HuH-7.5 (cell line): ENCODE data around the gene DRD4.
"Not testable (repeated sequence)": the region's sequence is repeated elsewhere in the genome, so short reads cannot be mapped to it uniquely, and the experiment has no call there.

Experiments
- DNase-seq: peaks from one replicate; pipeline ENCODE4 v3.0.0; 2011; ENCODE audit warnings: low spot score

The DRD4 gene

DNA sequence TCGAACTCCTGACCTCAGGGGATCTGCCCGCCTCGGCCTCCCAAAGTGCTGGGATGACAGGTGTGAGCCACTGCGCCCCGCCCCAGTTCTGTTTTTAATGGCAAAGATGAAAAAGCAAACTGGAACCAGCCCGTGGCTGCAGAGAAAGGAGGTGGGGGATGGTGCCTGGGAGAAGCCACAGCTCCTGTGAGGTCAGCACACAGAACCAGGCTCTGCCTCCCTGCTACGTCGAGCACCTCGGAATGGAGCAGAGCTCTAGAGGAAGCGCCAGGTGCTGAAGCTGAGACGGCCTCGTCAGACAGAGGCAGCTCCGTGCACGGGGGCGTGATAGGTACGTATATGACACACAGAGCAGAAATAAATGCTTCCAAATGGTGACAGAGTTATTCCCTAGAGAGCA is 8.5 kb downstream of the DRD4 start:
- DNase-seq, result no peak

DNA sequence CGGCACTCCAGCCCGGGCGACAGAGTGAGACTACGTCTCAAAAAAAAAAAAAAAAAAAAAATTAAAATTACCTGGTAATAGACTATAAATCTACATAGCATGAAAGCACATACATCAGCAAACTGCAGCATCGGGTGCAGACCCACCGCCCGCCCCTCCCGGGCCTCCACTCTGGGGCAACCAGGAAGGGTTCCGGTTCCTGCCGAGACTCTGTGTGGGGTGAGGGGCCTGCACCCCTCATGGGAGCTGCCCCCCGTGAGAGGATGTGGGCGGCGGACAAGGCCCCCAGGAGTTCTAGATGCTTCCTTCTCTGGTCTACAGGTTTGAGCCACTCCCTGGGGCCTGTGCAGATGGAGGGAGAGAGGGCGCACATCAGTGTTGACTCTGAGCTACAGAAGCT is 9.1 kb downstream of the DRD4 start:
- no peak for DNase-seq

DNA sequence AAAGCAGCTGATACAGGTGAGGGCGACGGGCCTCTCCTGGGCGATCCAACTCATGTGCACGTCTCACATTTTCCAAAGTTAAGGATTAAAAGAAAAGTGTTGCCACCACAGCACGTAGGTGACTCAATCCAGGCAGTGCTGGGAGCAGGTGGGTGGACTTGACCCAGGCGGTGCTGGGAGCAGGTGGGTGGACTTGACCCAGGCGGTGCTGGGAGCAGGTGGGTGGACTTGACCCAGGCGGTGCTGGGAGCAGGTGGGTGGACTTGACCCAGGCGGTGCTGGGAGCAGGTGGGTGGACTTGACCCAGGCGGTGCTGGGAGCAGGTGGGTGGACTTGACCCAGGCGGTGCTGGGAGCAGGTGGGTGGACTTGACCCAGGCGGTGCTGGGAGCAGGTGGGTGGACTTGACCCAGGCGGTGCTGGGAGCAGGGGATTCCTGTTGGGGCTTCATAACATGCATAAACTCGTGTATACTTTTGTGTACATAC is 10.6 kb downstream of the DRD4 start:
- not testable (repeated sequence) for DNase-seq

DNA sequence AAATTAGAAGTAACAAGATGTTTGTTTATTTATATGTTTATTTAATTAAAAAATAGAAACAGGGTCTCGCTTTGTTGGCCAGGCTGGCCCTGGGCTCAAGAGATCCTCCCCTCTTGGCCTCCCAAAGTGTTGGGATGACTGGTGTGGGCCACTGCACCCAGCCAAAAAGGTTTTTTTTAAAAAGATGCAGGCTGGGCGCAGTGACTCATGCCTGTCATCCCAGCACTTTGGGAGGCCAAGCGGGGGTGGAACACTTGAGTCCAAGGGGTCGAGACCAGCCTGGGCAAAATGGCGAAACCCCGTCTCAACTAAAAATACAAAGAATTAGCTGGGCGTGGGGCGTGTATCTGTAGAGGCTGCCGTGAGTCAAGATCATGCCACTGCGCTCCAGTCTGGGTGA is 13.4 kb downstream of the DRD4 start:
- no peak for DNase-seq

DNA sequence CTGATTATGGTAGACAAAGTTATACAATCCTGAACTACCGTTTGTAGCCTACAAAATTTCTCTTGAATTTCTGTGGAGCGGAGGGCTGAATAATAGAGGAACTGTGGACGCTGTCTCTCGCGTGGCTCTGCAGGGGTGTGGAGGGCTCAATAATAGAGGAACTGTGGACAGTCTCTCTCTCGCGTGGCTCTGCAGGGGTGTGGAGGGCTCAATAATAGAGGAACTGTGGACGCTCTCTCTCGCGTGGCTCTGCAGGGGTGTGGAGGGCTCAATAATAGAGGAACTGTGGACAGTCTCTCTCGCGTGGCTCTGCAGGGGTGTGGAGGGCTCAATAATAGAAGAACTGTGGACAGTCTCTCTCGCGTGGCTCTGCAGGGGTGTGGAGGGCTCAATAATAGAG is 16.1 kb downstream of the DRD4 start:
- not testable (repeated sequence) for DNase-seq

DNA sequence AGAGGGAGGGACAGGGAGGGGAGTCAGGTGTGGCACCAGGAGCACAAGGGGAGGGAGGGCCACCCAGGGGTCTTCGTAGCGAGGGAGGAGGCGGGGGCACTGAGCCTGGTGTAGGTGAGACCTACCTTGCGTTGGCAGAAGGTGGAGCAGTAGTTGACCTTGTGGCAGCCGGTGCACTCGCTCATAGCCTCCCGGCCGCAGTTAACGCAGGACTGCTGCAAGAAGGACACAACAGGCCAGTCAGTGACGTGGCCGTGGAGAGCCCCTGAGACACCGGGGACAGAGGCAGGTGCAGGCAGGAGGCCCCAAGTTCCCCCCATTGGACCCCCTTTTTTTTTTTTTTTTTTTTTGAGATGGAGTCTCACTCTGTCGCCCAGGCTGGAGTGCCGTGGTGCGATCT is 16.8 kb downstream of the DRD4 start:
- no peak for DNase-seq

DNA sequence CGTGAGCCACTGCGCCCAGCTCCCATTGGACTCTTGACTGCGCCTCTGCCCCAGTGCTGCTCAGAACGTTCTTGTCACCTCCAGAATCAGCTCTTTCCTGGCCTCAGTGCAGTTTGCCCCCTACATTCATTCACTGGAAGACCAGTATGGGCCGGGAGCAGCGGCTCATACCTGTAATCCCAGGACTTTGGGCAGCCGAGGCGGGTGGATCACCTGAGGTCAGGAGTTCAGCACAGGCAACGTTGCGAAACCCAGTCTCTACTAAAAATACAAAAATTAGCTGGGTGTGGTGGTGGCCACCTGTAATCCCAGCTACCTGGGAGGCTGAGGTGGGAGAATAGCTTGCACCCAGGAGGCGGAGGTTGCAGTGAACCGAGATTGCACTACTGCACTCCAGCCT is 17.4 kb downstream of the DRD4 start:
- DNase-seq, result not testable (repeated sequence)

DNA sequence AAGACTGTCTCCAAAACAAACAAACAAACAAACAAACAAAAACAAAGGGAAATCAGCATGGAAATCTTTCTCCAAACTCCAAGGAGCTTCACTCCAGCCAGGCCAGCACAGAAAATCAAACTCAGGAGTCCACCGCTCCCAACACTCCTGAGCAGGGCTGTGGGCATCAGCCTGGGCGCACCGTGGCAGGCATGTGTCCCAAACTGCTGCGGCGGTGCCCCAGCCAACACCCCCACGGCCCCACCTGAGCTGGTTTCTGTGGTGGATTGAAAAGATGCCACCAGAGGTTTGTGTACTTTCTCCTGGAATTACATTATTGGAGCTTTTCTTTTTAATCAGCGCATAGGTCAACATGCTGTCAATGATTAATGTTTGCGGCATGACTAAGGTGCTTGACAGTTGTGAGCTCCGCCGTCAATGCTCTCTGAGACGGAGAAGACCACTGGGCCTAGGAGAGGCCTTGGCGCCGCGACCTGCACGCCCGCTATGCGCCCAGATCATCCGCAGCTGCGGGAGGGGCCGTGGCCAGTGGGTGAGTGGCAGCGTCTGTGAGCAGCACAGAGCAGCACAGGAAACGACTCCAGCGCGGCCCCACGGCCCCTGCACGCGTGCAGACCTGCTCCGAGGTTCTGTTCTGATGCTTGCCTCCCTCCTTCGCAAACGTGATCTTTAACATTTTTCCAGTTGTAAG is 18.1 kb downstream of the DRD4 start:
- no peak for DNase-seq

DNA sequence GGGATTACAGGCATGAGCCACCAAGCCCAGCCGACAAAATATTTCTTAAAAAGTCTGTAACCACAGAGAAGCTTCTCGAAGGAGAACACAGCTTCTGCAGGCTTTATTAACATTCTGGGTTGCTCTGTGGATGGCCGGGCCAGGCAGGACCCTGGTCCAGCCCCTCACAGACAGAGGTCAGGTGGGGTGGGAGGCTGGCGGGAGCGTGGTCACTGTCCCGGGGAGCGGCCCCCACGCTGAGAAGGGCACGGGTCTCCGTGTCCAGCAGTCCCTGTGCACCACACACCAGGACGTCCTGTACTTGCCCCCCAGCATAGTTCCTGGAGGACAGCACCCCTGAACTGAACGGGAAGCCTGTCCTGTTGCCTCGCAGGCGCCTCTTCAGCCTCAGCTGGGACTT is 19.4 kb downstream of the DRD4 start:
- DNase-seq, result no peak

DNA sequence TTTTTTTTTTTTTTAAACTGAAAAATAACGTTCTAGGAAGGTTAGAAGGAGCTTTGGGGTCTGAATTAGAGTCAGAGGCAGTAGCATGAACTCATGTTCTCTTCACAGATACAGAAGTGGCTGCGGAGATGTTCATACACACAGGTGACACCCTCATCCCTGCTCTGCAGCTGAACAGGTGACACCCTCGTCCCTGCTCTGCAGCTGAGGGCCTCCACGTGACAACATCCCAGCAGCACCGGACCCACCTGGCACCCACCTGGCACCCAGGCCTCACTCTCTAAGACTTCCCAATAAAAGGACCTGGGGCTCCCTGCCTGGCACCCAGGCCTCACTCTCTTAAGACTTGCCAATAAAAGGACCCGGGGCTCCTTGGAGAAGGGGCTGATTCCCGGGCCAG is 19.8 kb downstream of the DRD4 start:
- DNase-seq, result no peak

DNA sequence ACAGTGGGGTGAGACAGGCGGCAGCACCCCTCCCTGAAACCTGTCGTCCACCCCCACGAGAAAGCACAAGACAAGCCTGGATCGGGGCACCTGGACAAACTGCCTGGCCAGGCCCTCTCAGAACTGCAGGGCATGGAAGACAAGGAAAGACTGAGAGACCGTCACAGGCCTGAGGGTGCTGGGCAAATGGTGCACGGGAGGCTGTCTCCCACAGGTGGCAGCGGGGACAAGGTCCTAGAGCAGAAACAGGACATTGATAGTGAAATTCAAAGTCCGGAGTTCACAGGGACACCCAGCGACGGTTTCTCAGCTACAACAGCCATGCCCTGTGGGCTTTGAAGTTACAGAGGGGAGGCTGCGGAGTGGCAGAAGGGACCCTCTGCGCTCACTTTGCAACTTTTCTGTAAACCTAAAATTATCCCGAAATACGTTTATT is 20.6 kb downstream of the DRD4 start:
- DNase-seq, result no peak

DNA sequence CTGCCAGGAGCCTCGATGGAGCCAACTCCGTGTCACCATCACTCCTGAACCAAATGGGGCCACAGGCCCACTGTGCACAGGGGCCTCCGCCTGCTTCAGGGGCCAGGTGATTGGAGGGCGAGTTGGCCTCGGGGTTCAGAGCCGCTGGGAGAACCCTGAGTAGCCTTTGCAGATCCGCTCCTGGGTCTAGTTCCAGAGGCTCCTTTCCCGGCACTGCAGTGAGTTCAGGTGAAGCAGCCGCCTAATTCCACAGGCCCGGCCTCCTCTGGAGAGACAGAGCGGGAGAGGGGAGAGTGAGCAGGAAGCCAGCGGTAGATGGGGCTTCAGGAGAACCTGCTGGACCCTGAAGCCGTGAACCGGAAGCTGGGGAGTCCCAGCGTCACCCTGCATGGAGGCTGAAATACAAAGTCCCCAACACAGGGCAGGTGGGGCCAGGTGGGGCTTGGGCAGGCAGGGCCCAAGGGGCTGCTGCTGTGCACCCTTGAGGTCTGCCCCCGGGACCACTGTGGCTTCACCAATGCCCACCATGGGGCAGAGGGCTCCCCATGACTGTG is 22.5 kb downstream of the DRD4 start:
- DNase-seq, result no peak

DNA sequence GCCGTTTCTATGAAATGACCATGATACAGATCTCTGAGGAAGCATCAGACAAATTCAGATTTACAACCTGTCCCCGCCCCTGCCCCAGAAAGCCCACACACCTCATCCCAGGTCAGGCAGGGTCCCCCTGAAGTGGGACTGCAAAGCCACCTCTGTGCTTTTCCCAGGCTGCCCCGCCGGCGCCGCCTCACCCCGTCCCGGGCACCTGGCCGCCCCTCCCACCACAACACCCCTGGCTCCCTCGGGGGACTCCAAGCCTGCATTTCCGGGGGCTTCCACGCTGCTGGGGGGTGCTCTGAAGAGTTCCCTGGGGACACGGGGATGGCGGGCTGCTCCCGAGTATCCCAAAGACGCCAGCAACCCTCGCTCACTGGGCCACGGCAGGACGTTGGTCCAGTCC is 23.2 kb downstream of the DRD4 start:
- DNase-seq, result no peak

DNA sequence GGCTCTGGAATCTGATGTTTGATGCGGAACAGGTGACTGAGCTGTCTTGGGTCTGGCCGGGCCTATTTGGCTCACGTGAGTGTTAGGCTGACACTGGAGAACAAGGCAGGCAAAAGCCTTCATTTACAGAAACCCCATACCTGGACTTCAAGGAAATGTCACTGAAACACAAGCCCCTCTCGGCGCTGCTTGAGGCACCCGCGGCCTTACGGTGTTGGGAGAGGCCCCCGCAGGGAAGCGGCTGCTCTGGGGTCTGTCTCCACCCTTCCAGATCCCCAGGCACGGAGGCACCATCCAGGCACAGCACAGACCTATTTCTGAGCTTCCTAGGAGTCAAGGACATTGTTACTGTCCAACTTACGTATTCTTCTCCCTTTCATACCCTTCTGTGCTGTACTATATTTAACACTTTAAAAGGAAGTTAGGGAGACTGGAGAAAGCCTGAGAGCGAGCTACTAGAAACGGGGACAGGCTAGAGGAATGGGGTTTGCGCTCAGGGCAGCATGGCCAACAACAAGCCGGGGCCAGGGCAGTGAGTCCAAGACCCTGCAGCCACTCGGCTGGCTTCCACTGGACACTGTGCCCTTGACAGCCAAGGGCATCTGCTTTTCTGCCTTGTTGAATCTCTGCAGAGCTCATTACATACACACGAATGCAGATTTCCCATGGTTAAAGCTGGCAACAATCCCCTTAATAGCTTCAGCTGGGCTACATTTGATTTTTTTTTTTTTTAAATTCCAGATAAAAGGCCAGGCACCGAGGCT is 23.8 kb downstream of the DRD4 start:
- DNase-seq, result no peak

DNA sequence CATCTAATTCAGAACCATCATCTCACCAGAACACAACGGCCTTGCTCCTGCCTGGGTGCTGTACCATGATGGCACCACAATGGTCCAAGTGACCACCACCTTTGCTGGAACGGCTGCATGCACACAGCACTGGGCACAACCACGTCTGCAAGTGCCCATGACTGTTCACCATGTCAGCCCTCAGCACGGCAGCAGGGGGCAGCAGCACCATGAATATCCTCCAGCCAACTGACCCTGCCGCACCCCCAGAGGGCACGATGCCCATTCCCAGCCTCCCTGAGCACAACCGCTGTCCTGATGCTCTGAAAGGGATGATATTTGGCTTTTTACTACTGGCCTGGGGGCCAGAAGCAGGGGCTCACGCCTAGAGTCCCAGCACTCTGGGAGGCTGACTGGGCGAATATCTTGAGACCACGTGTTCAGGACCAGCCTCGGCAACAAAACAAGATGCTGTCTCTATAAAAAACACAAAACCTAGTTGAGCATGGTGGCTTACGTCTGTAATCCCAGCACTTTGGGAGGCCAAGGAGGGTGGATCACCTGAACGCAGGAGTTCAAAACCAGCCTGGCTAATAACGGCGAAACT is 25.7 kb downstream of the DRD4 start:
- DNase-seq, result peak; percentile 88

DNA sequence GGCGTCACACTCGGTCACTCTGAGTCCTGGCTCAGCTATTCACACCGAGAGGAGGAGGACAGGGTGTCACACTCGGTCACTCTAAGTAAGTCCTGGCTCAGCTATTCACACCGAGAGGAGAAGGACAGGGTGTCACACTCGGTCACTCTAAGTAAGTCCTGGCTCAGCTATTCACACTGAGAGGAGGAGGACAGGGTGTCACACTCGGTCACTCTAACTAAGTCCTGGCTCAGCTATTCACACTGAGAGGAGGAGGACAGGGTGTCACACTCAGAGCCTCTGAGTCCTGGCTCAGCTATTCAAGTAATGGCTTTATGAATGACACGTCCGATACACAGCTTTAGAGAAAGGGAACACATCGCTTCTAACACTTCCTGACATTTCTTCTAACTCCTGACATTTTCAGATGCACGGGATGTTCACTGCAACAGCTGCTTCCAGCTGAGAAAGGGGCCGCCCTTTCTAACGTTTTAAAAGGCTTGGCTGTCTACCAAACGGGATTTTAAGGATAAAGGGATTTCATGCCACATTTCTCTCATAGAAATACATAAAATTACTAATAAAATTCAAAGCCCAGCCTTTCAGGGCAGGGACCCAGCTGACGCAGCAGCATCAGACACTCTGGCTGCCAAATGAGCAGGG is 28.1 kb downstream of the DRD4 start:
- no peak for DNase-seq

DNA sequence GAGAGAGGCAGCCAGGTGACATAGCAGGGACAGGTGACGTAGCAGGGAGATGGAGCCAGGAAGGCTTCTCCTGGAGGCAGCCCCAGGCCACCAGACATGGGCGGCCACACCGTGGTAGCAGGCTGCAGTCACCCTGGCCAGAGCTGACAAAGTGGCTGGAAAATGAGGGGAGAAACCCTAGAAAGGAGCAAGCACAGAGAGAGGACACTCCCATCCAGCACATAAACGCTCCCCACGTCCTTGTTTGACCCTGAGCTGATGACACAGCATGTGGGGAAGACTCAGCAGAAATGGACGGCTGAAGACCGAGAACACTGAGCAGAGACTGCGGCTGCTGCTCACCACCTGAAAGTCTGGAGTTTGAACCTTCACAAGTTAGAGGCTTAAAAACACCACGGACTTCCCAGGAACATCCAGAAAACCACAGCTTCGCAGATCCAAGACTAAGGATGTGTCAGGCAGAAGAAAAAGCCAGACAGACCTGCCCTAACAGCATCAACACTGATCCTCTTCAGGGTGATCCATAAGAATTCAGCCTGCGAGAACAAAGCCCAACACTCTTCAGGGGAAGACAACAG is 28.7 kb downstream of the DRD4 start:
- DNase-seq, result no peak

DNA sequence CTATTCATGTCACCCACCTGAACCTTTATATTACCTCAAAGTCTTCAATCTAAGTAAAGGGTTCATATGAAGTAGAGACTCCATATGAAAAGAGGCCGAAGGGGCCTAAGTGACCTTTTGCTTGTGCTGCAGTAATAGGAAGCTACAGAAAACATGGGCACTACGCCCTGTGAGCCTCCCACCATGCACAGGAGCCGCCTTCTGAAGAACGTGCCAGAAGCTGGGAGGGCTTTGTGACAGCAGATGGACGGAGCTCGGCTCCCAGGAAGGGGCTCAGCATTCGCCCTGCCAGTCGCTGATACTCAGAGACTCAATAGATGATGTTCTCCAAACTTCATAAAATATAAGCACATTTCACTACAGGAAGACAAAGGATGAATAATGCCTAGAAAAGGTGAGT is 36.8 kb downstream of the DRD4 start:
- DNase-seq, result no peak

DNA sequence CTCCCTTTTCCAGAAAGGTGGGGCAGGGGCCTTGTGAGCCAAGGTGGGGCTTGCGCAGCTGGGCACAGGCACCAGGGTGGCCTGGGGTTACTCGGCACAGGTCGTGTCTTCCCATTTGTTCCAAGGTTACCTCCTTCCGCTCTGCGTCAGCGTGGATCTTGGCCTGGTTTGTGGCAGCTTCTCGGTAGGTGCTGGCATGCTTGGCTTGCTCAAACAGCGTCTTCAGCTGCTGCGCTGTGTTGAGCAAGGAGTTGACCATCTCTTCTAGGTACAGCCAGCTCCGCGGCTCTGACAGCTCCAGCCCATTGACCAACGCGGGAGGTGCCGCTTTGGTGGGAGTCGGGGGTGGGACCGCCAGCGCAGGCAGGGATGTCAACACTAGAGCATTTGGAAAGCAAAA is 37.3 kb downstream of the DRD4 start:
- DNase-seq, result no peak

DNA sequence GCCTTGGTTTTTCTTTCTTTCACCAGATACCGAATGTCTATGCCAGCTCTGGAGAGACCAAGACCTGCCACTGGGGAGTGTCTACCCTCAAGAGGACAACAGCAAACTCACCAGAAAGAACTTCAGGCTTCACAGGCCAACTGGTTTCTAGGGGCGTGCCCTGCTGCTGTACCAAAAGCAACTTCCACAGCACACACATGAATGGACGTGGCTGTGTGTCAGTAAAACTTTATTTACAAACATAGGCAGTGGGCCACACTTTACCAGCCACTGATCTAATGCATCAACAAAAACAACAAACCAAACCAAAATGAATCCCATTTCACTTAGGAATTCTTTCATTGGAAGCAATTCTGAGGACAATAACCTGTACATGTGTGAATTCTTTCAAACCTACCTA is 41.2 kb downstream of the DRD4 start:
- no peak for DNase-seq

DNA sequence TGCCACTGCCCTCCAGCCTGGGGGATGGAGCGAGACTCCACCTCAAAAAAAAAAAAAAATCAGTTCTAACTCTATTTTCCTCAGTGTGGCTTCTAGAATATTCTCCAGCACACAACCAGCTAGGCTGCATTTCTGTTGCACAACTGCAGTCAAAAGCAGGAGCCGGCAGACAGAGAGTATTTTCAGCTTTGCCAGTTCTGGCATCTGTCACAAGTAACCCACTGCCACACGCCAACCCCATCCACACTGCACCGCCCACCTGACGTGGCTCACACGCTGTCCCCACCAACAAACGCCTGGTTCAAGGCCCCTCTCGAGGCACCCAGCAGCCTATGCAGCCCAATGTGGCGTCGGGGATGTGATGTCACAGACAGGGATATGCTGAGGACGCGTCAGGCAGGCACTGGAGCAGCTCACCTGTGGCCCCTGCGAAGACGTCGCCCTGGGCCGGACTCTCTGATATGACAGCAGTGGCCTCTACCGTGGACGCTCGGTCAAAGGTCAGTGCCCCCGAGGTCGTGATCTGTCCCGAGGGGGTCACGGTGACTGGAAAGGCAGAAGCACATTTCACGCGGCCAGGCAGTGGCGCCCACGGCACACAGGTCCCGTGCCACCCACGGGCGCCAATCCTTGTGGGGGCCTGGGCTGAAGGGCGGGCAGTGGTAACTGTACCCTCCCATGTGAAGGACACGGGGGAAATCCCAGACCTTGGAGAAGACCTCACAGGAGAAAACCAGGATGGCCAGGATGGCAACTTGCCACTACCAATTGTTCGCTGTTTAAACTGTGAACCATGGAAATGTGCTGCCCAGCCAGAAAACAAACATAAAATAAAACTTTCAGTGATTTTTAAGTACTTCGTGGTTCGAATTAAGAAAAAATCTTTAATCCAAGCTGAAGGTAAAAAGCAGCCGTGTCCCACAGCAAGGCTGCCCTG is 42.5 kb downstream of the DRD4 start:
- DNase-seq, result no peak
